Transverse colon (tissue), 4 donors: ENCODE data around the gene LRRK2. TPM values are rescaled to one million over a fixed set of nuclear protein-coding genes. Genes with fewer than 3 reads are reported as not detected.

Experiments used
- DNase-seq: peaks from one replicate; pipeline ENCODE4 v3.0.0-alpha.2; 2019
- H3K27ac ChIP-seq, 4 donors: fragments of 200-600 bp; sonication (generic); 2 replicates each; pipeline ENCODE4 v1.5.1; 2016 to 2018; ENCODE audit warnings: inconsistent platforms in 4 of 4
- H3K27me3 ChIP-seq: fragments of 200-600 bp; sonication (generic); 2 replicates; pipeline ENCODE4 v1.5.1; 2017; ENCODE audit warnings: inconsistent platforms
- H3K36me3 ChIP-seq, 4 donors: fragments of 200-600 bp; sonication (generic); 2 replicates each; pipeline ENCODE4 v1.5.1; 2017 to 2019; ENCODE audit warnings: inconsistent platforms in 4 of 4
- H3K4me1 ChIP-seq, 4 donors: fragments of 200-600 bp; sonication (generic); 2 replicates each; pipeline ENCODE4 v1.5.1; 2017 to 2020; ENCODE audit warnings: inconsistent platforms in 4 of 4
- H3K4me3 ChIP-seq, 4 donors: fragments of 200-600 bp; sonication (generic); 1 replicate in 1 of 4; 2 replicates in 3 of 4; pipeline versions ENCODE4 v1.5.1 to v1.6.1; 2017 to 2019; ENCODE audit warnings: inconsistent platforms in 4 of 4
- H3K9me3 ChIP-seq, 2 donors: fragments of 200-600 bp; sonication (generic); 2 replicates each; pipeline ENCODE4 v1.5.1; 2017 to 2019; ENCODE audit warnings: inconsistent platforms in 2 of 2
- EP300 ChIP-seq: sonication (generic); formaldehyde crosslinking; IDR thresholded peaks from one replicate; pipeline ENCODE4 v1.6.1; 2017; ENCODE audit warnings: antibody characterized with exemption, low read depth
- POLR2A ChIP-seq: fragments of 450-650 bp; IDR thresholded peaks from one replicate; pipeline ENCODE4 v1.6.1; 2016; ENCODE audit warnings: antibody characterized with exemption, mild to moderate bottlenecking, moderate library complexity
- POLR2AphosphoS5 ChIP-seq, 3 donors: sonication (generic); formaldehyde crosslinking; IDR thresholded peaks; one replicate each; pipeline ENCODE4 v1.6.1; 2016; ENCODE audit warnings: antibody characterized with exemption in 3 of 3
- WGBS, 2 donors: methylation state at CpG; one replicate each; pipeline ENCODE4 v1.1.5; 2018; ENCODE audit warnings: low coverage in 1 of 2; 5-methylcytosine and 5-hydroxymethylcytosine counted together
- in situ Hi-C, 4 donors: fragments of 200-750 bp; cut with MboI; loops; one replicate each; pipeline versions ENCODE4 v1.15.0 to v1.15.1; 2017; ENCODE audit warnings: low sequenced_read_pairs in 3 of 4, low pct_ligation_motif_present in 1 of 4, low pct_unique_long_range_greater_than_20kb in 1 of 4
- intact Hi-C: fragments of 100-400 bp; cut with DNase I; formaldehyde crosslinking; loops from one replicate; pipeline ENCODE4 v1.15.1; 2023; ENCODE audit warnings: low total_unique reads
- total RNA-seq, 4 donors: library from RNA; depleted of rRNA; stranded (reverse); fragments of >200 nt; gene quantifications; one replicate each; pipeline ENCODE4 v1.1.0, GENCODE V29; 2016
- TF ChIP-seq, protein P1 (sequence below), 5 experiments: fragments of 200-600 bp in 3 of 5; fragments of 450-650 bp in 2 of 5; sonication (generic) in 3 of 5; IDR thresholded peaks; 1 replicate in 2 of 5; 2 replicates in 3 of 5; pipeline ENCODE4 v1.5.1; 2016 to 2017; ENCODE audit warnings: antibody characterized with exemption in 5 of 5, inconsistent platforms in 3 of 5, mild to moderate bottlenecking in 2 of 5, moderate library complexity in 1 of 5

Gene LRRK2
- total RNA-seq, 4 donors from 2014 or later, result 1.9 to 30.8 (median 7.9) TPM

DNA sequence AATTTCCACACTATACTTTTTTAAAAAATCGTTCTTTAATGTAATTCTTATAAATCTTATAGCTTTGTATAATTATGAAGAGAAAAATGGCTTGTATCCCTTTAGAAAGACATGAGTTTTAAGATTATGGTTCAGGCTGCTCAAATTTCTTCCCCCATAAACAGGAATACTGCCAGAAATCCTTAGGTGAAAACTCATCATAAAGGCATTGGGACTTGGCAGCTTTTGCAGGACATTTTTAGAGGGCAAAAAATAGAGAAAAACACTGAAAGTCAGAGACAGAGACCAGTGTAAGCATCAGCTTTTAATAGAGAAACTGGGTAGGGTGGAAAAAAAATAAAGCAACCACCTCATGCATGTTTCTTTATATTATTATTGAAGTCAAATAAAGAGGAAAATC is 29.1 kb downstream of the LRRK2 start:
- in situ Hi-C loops (no loop called here), intact Hi-C loops (no loop called here)
- TF ChIP-seq EP300, result no peak
- TF ChIP-seq, protein P1, sequence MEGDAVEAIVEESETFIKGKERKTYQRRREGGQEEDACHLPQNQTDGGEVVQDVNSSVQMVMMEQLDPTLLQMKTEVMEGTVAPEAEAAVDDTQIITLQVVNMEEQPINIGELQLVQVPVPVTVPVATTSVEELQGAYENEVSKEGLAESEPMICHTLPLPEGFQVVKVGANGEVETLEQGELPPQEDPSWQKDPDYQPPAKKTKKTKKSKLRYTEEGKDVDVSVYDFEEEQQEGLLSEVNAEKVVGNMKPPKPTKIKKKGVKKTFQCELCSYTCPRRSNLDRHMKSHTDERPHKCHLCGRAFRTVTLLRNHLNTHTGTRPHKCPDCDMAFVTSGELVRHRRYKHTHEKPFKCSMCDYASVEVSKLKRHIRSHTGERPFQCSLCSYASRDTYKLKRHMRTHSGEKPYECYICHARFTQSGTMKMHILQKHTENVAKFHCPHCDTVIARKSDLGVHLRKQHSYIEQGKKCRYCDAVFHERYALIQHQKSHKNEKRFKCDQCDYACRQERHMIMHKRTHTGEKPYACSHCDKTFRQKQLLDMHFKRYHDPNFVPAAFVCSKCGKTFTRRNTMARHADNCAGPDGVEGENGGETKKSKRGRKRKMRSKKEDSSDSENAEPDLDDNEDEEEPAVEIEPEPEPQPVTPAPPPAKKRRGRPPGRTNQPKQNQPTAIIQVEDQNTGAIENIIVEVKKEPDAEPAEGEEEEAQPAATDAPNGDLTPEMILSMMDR (IDR thresholded peaks at IDR 0.05), result no peak
- no peak for TF ChIP-seq POLR2A
- no peak for TF ChIP-seq POLR2AphosphoS5 (IDR thresholded peaks at IDR 0.05)
- Histone ChIP-seq H3K9me3 (no peaks in the 10 kb centered on the region), H3K36me3 (no peaks in the 10 kb centered on the region), H3K27me3 (no peaks in the 10 kb centered on the region), H3K27ac (no peak overlapping the region), H3K4me3 (no peak overlapping the region), H3K4me1 (no peaks in the 10 kb centered on the region)
- 33 to 45% methylated on average over 1 of the region's 1 CpG for WGBS, 2 donors
- no peak for DNase-seq

DNA sequence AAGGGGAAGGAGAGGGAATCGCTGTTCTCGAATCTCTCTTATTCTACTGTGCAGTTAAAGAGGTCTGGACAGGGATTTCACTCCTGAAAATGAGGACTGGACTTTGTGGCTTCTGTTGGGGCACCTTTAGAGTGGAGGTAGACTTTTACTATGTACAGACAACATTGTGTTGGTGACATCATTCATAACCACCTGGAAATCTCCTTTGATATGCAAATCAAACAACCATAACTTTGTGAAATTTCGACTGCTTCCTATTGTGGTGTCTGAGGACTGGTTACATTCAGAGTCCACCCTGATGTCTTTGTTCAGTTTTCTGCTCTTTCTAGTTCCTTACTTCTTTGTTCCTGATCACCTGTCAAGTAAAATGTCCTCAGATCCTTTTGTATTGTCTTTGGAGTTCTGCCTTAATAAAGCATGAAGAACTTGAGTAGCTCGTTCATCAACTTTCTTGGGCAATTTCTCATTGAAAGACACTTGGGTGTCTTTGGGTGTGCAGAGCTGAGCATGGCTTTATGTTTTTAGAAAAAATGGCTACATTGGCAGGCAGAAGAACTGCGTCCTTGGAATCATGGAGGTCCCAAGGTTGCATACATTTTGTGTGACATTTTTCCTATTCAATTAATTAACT is 29.8 kb downstream of the LRRK2 start:
- intact Hi-C loops, result no loop called here
- no peaks in the 10 kb centered on the region for H3K36me3 ChIP-seq

DNA sequence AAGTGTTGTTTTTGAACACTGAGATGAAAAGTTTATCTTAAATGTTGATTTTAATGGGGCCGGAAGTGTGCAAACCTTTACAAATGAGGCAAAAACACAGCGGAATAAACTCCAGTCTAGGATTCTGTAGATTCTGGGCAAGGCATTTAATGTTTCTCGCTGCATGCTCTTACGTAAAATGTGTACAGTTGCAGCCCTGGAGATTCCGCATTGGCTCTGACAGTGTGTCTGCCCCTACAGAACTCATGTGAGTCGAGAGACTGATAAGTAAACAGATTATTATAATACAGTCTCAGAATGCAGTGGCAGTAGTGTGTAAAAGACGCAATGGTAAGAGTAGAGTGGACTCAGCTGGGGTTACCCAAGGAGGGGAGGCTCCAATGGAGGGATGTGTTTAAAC is 33.6 kb downstream of the LRRK2 start:
- 82 to 83% methylated on average over 7 of the region's 7 CpGs for WGBS, 2 donors
- Histone ChIP-seq H3K27me3 (no peaks in the 10 kb centered on the region), H3K36me3 (no peaks in the 10 kb centered on the region), H3K4me3 (no peak overlapping the region), H3K27ac (no peak overlapping the region), H3K9me3 (no peaks in the 10 kb centered on the region), H3K4me1 (peaks cover 0 to 5% (median 0%) of the 10 kb centered on the region in 4 donors)
- no peak for TF ChIP-seq POLR2AphosphoS5 (IDR thresholded peaks at IDR 0.05)
- TF ChIP-seq, protein P1 (IDR thresholded peaks at IDR 0.05), result no peak
- TF ChIP-seq POLR2A, result no peak
- no peak for TF ChIP-seq EP300
- no peak for DNase-seq
- intact Hi-C loops (no loop called here), in situ Hi-C loops (no loop called here)

More for the DNA sequence above, 29.8 kb downstream of the LRRK2 start:
- TF ChIP-seq POLR2AphosphoS5 (IDR thresholded peaks at IDR 0.05) (no peak), EP300 (no peak), POLR2A (no peak)
- TF ChIP-seq, protein P1 (IDR thresholded peaks at IDR 0.05), result no peak
- Histone ChIP-seq H3K4me1 (no peaks in the 10 kb centered on the region), H3K4me3 (no peak overlapping the region), H3K27ac (no peak overlapping the region), H3K27me3 (no peaks in the 10 kb centered on the region), H3K9me3 (no peaks in the 10 kb centered on the region)
- in situ Hi-C loops, result no loop called here
- no peak for DNase-seq
- 74 to 81% methylated on average over 3 to 5 of the region's 5 CpGs for WGBS, 2 donors

DNA sequence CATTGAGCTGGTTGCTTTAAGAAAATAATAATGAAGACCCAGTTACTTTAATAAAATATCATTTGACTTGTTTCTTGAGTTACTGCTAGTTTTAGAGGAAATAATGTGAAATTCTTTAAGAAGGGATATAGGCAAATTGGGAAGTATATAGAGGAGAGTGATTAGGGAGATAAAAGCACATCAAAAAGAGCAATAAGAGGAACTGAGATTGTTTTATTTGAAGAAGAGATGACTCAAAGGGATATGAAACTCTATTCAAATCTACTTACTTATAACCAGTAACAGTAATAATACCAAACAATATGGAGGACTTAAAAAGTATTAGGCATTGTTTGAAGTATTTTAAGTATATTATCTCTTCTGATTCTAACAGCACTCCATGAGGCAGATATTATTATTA is 37.1 kb downstream of the LRRK2 start:
- Histone ChIP-seq H3K27me3 (no peaks in the 10 kb centered on the region), H3K27ac (no peak overlapping the region), H3K36me3 (no peaks in the 10 kb centered on the region), H3K4me1 (peaks cover 0 to 9% (median 0%) of the 10 kb centered on the region in 4 donors), H3K9me3 (no peaks in the 10 kb centered on the region), H3K4me3 (no peak overlapping the region)
- no peak for DNase-seq
- in situ Hi-C loops (no loop called here), intact Hi-C loops (no loop called here)
- TF ChIP-seq EP300 (no peak), POLR2AphosphoS5 (IDR thresholded peaks at IDR 0.05) (no peak), POLR2A (no peak)
- TF ChIP-seq, protein P1 (IDR thresholded peaks at IDR 0.05), result no peak
